Left ventricle myocardium inferior (tissue), 1 donor: ENCODE results near the gene MTR. TPM values are rescaled to one million over a fixed set of nuclear protein-coding genes. Genes with fewer than 3 reads are reported as not detected.

ENCODE experiments used
- DNase-seq: peaks from one replicate; pipeline ENCODE4 v3.0.0-alpha.2; 2020
- H3K27ac ChIP-seq: fragments of 200-600 bp; replicated peaks from 2 replicates; pipeline ENCODE4 v1.8.0; 2021
- H3K27me3 ChIP-seq: fragments of 200-600 bp; 2 replicates; pipeline ENCODE4 v1.8.0; 2021; ENCODE audit warnings: low read depth
- H3K36me3 ChIP-seq: fragments of 200-600 bp; 2 replicates; pipeline ENCODE4 v1.8.0; 2021
- H3K4me1 ChIP-seq: fragments of 200-600 bp; 2 replicates; pipeline ENCODE4 v1.8.0; 2021
- H3K4me3 ChIP-seq: fragments of 200-600 bp; 2 replicates; pipeline ENCODE4 v1.8.0; 2021; ENCODE audit warnings: mild to moderate bottlenecking, moderate library complexity
- H3K9me3 ChIP-seq: fragments of 200-600 bp; replicated peaks from 2 replicates; pipeline ENCODE4 v1.8.0; 2021
- intact Hi-C: fragments of 100-400 bp; cut with micrococcal nuclease; formaldehyde crosslinking; loops from one replicate; pipeline ENCODE4 v1.11.0; 2022
- total RNA-seq: library from RNA; stranded (reverse); fragmentation: NEBNext Ultra II Directional; extraction: Animal tissue kit (Norgen Biotek cat#: 25700); gene quantifications from one replicate; pipeline ENCODE4 v1.2.1, GENCODE V29; 2021
- TF ChIP-seq, protein P1 (sequence below): fragments of 200-600 bp; IDR thresholded peaks from 2 replicates; pipeline ENCODE4 v1.8.0; 2021; ENCODE audit warnings: antibody characterized with exemption, mild to moderate bottlenecking, borderline replicate concordance
- donor health status: DM: no; HTN: yes; CAD: no; lungs with severe emphysema.

MTR gene
- total RNA-seq, 1 donor from 2014 or later: 47.6 TPM

DNA sequence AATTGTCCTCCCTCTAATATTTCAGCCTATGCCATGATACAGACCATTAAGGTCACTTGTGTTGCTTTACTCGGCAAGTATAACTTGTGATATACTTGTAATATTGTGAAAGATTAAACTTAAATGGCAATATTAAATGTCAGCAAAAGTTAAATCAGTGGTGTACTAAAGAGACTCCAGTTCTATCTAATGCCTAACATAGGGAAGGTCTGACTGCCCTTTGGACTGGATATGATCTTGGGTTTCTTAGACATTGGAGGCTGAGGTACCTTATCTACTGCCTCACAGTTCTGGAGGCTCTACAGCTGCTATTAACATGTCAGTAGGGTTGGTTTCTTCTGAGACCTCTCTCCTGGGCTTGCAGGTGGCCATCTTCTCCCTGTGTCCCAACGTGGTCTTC, 119.3 kb downstream of the MTR start:
- Histone ChIP-seq H3K27me3 (no peaks in the 10 kb centered on the region), H3K4me3 (no peak overlapping the region), H3K36me3 (peaks cover 20% of the 10 kb centered on the region), H3K27ac (no peak overlapping the region), H3K9me3 (peaks cover 34% of the 10 kb centered on the region), H3K4me1 (peaks cover 7% of the 10 kb centered on the region)
- no peak for DNase-seq
- intact Hi-C loops: no loop called here
- TF ChIP-seq, protein P1, sequence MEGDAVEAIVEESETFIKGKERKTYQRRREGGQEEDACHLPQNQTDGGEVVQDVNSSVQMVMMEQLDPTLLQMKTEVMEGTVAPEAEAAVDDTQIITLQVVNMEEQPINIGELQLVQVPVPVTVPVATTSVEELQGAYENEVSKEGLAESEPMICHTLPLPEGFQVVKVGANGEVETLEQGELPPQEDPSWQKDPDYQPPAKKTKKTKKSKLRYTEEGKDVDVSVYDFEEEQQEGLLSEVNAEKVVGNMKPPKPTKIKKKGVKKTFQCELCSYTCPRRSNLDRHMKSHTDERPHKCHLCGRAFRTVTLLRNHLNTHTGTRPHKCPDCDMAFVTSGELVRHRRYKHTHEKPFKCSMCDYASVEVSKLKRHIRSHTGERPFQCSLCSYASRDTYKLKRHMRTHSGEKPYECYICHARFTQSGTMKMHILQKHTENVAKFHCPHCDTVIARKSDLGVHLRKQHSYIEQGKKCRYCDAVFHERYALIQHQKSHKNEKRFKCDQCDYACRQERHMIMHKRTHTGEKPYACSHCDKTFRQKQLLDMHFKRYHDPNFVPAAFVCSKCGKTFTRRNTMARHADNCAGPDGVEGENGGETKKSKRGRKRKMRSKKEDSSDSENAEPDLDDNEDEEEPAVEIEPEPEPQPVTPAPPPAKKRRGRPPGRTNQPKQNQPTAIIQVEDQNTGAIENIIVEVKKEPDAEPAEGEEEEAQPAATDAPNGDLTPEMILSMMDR: no peak

DNA sequence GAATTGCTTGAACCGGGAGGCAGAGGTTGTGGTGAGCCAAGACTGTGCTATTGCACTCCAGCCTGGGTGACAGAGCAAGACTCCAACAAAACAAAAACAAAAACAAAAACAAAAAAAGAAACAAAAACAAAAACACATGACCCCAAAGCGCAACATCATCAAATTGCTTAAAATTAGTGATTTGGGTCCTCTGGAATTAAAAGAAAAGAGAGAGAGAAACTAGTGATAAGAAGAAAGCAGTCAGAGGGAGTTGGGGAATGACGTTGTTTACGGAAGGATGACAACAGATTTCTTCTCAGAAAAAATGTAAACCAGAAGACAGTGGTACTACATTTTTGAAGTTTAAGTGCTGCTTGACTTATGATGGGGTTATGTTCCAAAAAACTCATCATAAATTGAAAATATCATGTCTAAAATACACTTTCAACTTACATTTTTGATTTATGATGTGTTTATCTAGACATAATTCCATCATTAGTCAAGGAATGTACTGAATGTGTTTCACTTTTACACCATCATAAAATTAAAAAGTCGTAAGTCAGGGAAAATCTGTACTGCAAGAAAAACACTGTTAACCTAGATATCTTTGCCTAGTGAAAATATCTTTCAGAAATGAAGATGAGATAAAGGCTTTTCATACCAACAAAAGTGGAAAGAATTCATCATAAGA, 121.2 kb downstream of the MTR start:
- intact Hi-C loops: no loop called here
- TF ChIP-seq, protein P1: no peak

DNA sequence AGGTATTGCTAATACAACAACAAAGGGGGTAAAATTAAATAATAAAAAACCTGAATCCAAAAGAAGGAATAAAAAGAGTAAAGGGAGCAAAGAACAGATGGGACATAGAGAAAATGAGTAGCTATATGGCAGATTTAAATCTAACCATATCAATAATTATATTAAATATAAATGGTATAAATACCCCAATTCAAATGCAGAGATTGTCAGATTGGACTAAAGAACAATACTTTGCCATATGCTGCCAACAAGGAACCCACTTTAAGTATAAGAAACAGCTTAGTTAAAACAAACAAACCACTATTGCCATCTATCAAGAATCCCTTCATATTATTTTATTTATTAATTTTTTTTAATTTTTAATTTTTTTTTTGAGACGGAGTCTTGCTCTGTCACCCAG, 122.4 kb downstream of the MTR start:
- intact Hi-C loops: no loop called here

More for the DNA sequence above, 121.2 kb downstream of the MTR start:
- peaks cover 20% of the 10 kb centered on the region for H3K36me3 ChIP-seq
- H3K27ac ChIP-seq: no peak overlapping the region
- H3K4me1 ChIP-seq: peaks cover 7% of the 10 kb centered on the region
- DNase-seq: no peak
- H3K27me3 ChIP-seq: no peaks in the 10 kb centered on the region
- H3K9me3 ChIP-seq: peaks cover 30% of the 10 kb centered on the region
- no peak overlapping the region for H3K4me3 ChIP-seq

DNA sequence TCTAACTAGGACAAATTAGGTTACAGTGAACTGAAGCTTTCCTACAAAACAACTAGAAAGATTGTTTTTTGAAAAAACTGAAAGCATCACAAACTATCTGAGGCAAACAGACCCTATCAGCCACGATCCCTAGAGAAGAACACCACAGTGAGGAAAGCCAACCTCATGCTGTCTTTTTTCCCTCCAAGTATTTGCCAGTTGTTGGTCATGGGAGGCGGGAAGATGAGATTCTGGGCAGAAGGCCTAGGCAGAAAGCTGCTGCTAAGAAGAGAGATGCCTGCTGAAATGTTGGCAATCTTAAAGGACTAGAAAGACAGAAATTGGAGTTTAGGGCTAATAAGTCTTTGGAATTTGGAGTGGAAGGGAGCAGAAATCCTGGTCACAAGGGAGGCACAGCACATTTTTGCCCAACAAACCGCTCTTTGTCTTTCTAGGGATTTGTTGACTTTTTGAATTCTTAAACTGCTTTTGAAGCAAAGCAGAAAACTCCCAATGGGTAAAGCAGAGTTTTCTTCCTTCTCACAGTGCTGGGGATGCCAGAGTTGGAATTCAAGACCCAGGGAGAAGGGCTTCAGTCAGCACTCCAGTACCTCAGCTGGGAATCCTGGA, 125.3 kb downstream of the MTR start:
- Histone ChIP-seq H3K27ac (no peak overlapping the region), H3K4me3 (no peak overlapping the region), H3K27me3 (no peaks in the 10 kb centered on the region), H3K9me3 (peaks cover 30% of the 10 kb centered on the region), H3K36me3 (peaks cover 20% of the 10 kb centered on the region), H3K4me1 (peaks cover 10% of the 10 kb centered on the region)
- DNase-seq: no peak
- intact Hi-C loops: no loop called here
- TF ChIP-seq, protein P1: no peak

More for the DNA sequence above, 122.4 kb downstream of the MTR start:
- DNase-seq: no peak
- TF ChIP-seq, protein P1: no peak
- H3K4me3 ChIP-seq: no peak overlapping the region
- H3K4me1 ChIP-seq: peaks cover 16% of the 10 kb centered on the region
- H3K9me3 ChIP-seq: peaks cover 30% of the 10 kb centered on the region
- H3K36me3 ChIP-seq: peaks cover 20% of the 10 kb centered on the region
- no peaks in the 10 kb centered on the region for H3K27me3 ChIP-seq
- no peak overlapping the region for H3K27ac ChIP-seq

DNA sequence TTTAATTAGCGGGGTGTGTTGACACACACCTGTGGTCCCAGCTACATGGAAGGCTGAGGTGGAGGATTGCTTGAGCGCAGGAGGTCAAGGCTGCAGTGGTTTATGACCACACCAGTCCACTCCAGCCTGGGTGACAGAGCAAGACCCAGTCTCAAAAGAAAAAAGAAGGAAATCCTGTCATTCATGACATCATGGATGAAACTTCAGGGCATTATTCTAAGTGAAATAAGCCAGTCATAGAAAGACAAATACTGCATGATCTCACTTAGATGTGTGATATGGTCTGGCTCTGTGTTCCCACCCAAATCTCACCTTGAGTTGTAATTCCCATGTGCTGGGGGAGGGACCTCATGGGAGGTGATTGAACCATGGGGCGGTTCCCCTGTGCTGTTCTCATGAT, 126.5 kb downstream of the MTR start:
- peaks cover 10% of the 10 kb centered on the region for H3K4me1 ChIP-seq
- TF ChIP-seq, protein P1: no peak

More for the DNA sequence above, 126.5 kb downstream of the MTR start:
- Histone ChIP-seq H3K27ac (no peak overlapping the region), H3K27me3 (no peaks in the 10 kb centered on the region), H3K4me3 (no peak overlapping the region), H3K36me3 (peaks cover 15% of the 10 kb centered on the region), H3K9me3 (peaks cover 22% of the 10 kb centered on the region)
- DNase-seq: no peak
- intact Hi-C loops: no loop called here
